MCF 10A (cell line): Measurements from ENCODE around the gene TEAD3. TPM values are rescaled to one million over a fixed set of nuclear protein-coding genes. Genes with fewer than 3 reads are reported as not detected.

Source experiments
- BruUV-seq: library from RNA; stranded (reverse); fragments of 400-500 nt; replicated peaks from 2 replicates; lab custom pipeline; 2021; lab: Mats Ljungman, UMichigan
- CTCF ChIA-PET: fragments of 300-600 bp; sonication (Branson Sonifier 250); formaldehyde crosslinking; extraction: SDS; loops from one replicate; lab custom pipeline; 2021; ENCODE audit warnings: antibody characterized with exemption, inconsistent platforms; lab: Yijun Ruan, JAX
- POLR2A ChIA-PET: fragments of 300-600, 350-650 bp; sonication (Branson Sonifier 250); formaldehyde crosslinking; extraction: SDS; loops from one replicate; lab custom pipeline; 2020; ENCODE audit warnings: antibody characterized with exemption, inconsistent platforms; lab: Yijun Ruan, JAX
- DNase-seq: peaks from one replicate; pipeline ENCODE4 v3.0.0-alpha.2; 2018; ENCODE audit not compliant: unreplicated experiment
- H3K27ac Mint-ChIP-seq: one replicate; pipeline ENCODE4 v1.8.0; 2022; ENCODE audit warnings: mild to moderate bottlenecking, low read depth, mixed read lengths; ENCODE audit not compliant: unreplicated experiment
- H3K27me3 Mint-ChIP-seq: one replicate; pipeline ENCODE4 v1.8.0; 2022; ENCODE audit warnings: mixed read lengths; ENCODE audit not compliant: insufficient read depth, unreplicated experiment
- H3K36me3 Mint-ChIP-seq: one replicate; pipeline ENCODE4 v1.8.0; 2022; ENCODE audit warnings: mild to moderate bottlenecking, moderate library complexity, mixed read lengths; ENCODE audit not compliant: insufficient read depth, unreplicated experiment
- H3K4me1 Mint-ChIP-seq: one replicate; pipeline ENCODE4 v1.8.0; 2022; ENCODE audit warnings: mixed read lengths; ENCODE audit not compliant: insufficient read depth, unreplicated experiment
- H3K4me3 Mint-ChIP-seq: one replicate; pipeline ENCODE4 v1.8.0; 2022; ENCODE audit warnings: mild to moderate bottlenecking, moderate library complexity, mixed read lengths; ENCODE audit not compliant: unreplicated experiment
- H3K9me3 Mint-ChIP-seq: one replicate; pipeline ENCODE4 v1.8.0; 2022; ENCODE audit warnings: mixed read lengths; ENCODE audit not compliant: unreplicated experiment
- CTCF ChIP-seq: fragments of 200-600 bp; IDR thresholded peaks from one replicate; pipeline ENCODE4 v1.8.0; 2022; ENCODE audit warnings: antibody characterized with exemption, mild to moderate bottlenecking; ENCODE audit not compliant: unreplicated experiment
- intact Hi-C: fragments of 100-400 bp; cut with micrococcal nuclease; formaldehyde crosslinking; loops from 2 replicates; pipeline ENCODE4 v1.14.1; 2022
- total RNA-seq: library from RNA; stranded (reverse); gene quantifications from 2 replicates; pipeline ENCODE4 v1.2.3, GENCODE V29; 2022

The TEAD3 gene
- total RNA-seq, 1 experiment from 2014 or later, result 11.1 TPM

GRCh38 chr6:35514587-35514986 is 17.7 kb upstream of the TEAD3 start:
- H3K36me3 Mint-ChIP-seq, result no peaks in the 10 kb centered on the region
- no peak overlapping the region for H3K27ac Mint-ChIP-seq
- no peak overlapping the region for H3K4me3 Mint-ChIP-seq
- no peak for DNase-seq
- TF ChIP-seq CTCF, result no peak
- ChIA-PET POLR2A (interaction anchor here (0.6 kb wide), 1 partner anchor 62 kb away, joined by 3 read pairs; no protein-coding TSS in a partner anchor), CTCF (interaction anchor here (0.6 to 1.7 kb wide), 2 partner anchors 8 to 1865 kb away, joined by 5 to 6 read pairs; no protein-coding TSS in a partner anchor)
- H3K27me3 Mint-ChIP-seq, result peaks cover 4% of the 10 kb centered on the region
- H3K4me1 Mint-ChIP-seq, result peaks cover 3% of the 10 kb centered on the region
- no TSS peak for BruUV-seq
- intact Hi-C loops, result no loop called here
- H3K9me3 Mint-ChIP-seq, result no peaks in the 10 kb centered on the region

GRCh38 chr6:35512740-35513139 is 15.9 kb upstream of the TEAD3 start, which contains the start of gene TULP1:
TULP1 (minus strand) TSS chr6:35512896; CDS start chr6:35512858, 38 bp downstream.
- H3K9me3 Mint-ChIP-seq, result no peaks in the 10 kb centered on the region
- TF ChIP-seq CTCF, result no peak
- BruUV-seq, result no TSS peak
- H3K4me3 Mint-ChIP-seq, result no peak within 1 kb of the TSS
- H3K4me1 Mint-ChIP-seq, result no peaks in the 10 kb centered on the region
- intact Hi-C loops, result no loop called here
- ChIA-PET POLR2A (no interaction called here), CTCF (no interaction called here)
- H3K27me3 Mint-ChIP-seq, result peaks cover 14% of the 10 kb centered on the region
- H3K36me3 Mint-ChIP-seq, result no peaks in the 10 kb centered on the region
- DNase-seq, result no peak
- H3K27ac Mint-ChIP-seq, result no peak within 1 kb of the TSS

- CTCF ChIA-PET, result interaction anchor here (0.6 kb wide), 1 partner anchor 225 kb away, joined by 3 read pairs; no protein-coding TSS in a partner anchor
- DNase-seq, result no peak
- H3K4me1 Mint-ChIP-seq, result no peaks in the 10 kb centered on the region
These were observed 15.1 kb upstream of the TEAD3 start for GRCh38 chr6:35512006-35512405.

GRCh38 chr6:35511562-35511941 is 14.7 kb upstream of the TEAD3 start:
- Mint-ChIP-seq H3K4me1 (no peaks in the 10 kb centered on the region), H3K36me3 (no peaks in the 10 kb centered on the region), H3K27ac (no peak overlapping the region), H3K9me3 (no peaks in the 10 kb centered on the region), H3K4me3 (no peak overlapping the region), H3K27me3 (peaks cover 14% of the 10 kb centered on the region)
- DNase-seq, result no peak
- ChIA-PET CTCF (interaction anchor here (0.6 kb wide), 1 partner anchor 225 kb away, joined by 3 read pairs; no protein-coding TSS in a partner anchor), POLR2A (interaction anchor here (0.7 kb wide), 1 partner anchor 32 kb away, joined by 3 read pairs; no protein-coding TSS in a partner anchor)
- TF ChIP-seq CTCF, result no peak
- intact Hi-C loops, result no loop called here
- no TSS peak for BruUV-seq

More at GRCh38 chr6:35512006-35512405, 15.1 kb upstream of the TEAD3 start:
- no peak for TF ChIP-seq CTCF
- H3K27ac Mint-ChIP-seq, result no peak overlapping the region
- H3K27me3 Mint-ChIP-seq, result peaks cover 14% of the 10 kb centered on the region
- H3K4me3 Mint-ChIP-seq, result no peak overlapping the region
- H3K36me3 Mint-ChIP-seq, result no peaks in the 10 kb centered on the region
- BruUV-seq, result no TSS peak
- H3K9me3 Mint-ChIP-seq, result no peaks in the 10 kb centered on the region
- intact Hi-C loops, result no loop called here
- POLR2A ChIA-PET, result no interaction called here
